MM.1S (cell line): ENCODE results near the gene OVOL3.
"Not testable (repeated sequence)": the region's sequence is repeated elsewhere in the genome, so short reads cannot be mapped to it uniquely, and the experiment has no call there.

Experiments
- DNase-seq: peaks from one replicate; pipeline ENCODE4 v3.0.0-alpha.2; 2015
- H2AFZ ChIP-seq: fragments of 300-600 bp; sonication (generic); 2 replicates; pipeline ENCODE4 v1.6.0; 2016; ENCODE audit warnings: antibody characterized with exemption, low read length
- H3F3A ChIP-seq: fragments of 300-600 bp; sonication (generic); 2 replicates; pipeline ENCODE4 v1.6.1; 2016; ENCODE audit warnings: mild to moderate bottlenecking, antibody characterized with exemption, low read length, moderate library complexity, mixed read lengths; ENCODE audit not compliant: insufficient read depth
- H3K27ac ChIP-seq: fragments of 300-600 bp; sonication (generic); 2 replicates; pipeline ENCODE4 v1.5.1; 2016; ENCODE audit warnings: mild to moderate bottlenecking, low read length
- H3K27me3 ChIP-seq: fragments of 300-600 bp; sonication (generic); replicated peaks from 2 replicates; pipeline ENCODE4 v1.6.0; 2016; ENCODE audit warnings: low read length; ENCODE audit not compliant: insufficient read depth
- H3K36me3 ChIP-seq: fragments of 300-600 bp; sonication (generic); replicated peaks from 2 replicates; pipeline ENCODE4 v1.6.1; 2016; ENCODE audit warnings: mild to moderate bottlenecking, low read length, mixed read lengths; ENCODE audit not compliant: insufficient read depth
- H3K4me1 ChIP-seq: fragments of 300-600 bp; sonication (generic); 2 replicates; pipeline ENCODE4 v1.6.1; 2016; ENCODE audit warnings: low read length, mixed read lengths
- H3K4me2 ChIP-seq: fragments of 300-600 bp; sonication (generic); 2 replicates; pipeline ENCODE4 v1.6.0; 2016; ENCODE audit warnings: low read depth, low read length
- H3K4me3 ChIP-seq: fragments of 300-600 bp; sonication (generic); 2 replicates; pipeline ENCODE4 v1.5.1; 2016; ENCODE audit warnings: low read length, mixed read lengths
- H3K79me2 ChIP-seq: fragments of 300-600 bp; sonication (generic); 2 replicates; pipeline ENCODE4 v1.6.1; 2016; ENCODE audit warnings: mixed run types, low read length, mixed read lengths
- H3K9ac ChIP-seq: fragments of 300-600 bp; sonication (generic); 2 replicates; pipeline ENCODE4 v1.6.1; 2016; ENCODE audit warnings: low read length, mixed read lengths
- H3K9me2 ChIP-seq: fragments of 300-600 bp; sonication (generic); replicated peaks from 2 replicates; pipeline ENCODE4 v1.6.1; 2016; ENCODE audit warnings: mild to moderate bottlenecking, low read length, mixed read lengths; ENCODE audit not compliant: insufficient read depth
- H3K9me3 ChIP-seq: fragments of 300-600 bp; sonication (generic); replicated peaks from 2 replicates; pipeline ENCODE4 v1.6.1; 2016; ENCODE audit warnings: mild to moderate bottlenecking, low read length, mixed read lengths; ENCODE audit not compliant: insufficient read depth
- H4K20me1 ChIP-seq: fragments of 300-600 bp; sonication (generic); 2 replicates; pipeline ENCODE4 v1.6.1; 2016; ENCODE audit warnings: mild to moderate bottlenecking, low read length, moderate library complexity, mixed read lengths; ENCODE audit not compliant: insufficient read depth
- EZH2 ChIP-seq: fragments of 300-600 bp; sonication (generic); optimal IDR thresholded peaks from 2 replicates; pipeline ENCODE3; 2017; ENCODE audit warnings: low read depth, mild to moderate bottlenecking, antibody characterized with exemption, low read length, mixed read lengths
- EZH2phosphoT487 ChIP-seq: fragments of 300-600 bp; sonication (generic); IDR thresholded peaks from 2 replicates; pipeline ENCODE4 v1.6.1; 2018; ENCODE audit warnings: antibody characterized with exemption, low read length
- TF ChIP-seq, protein P1 (sequence below): fragments of 300-600 bp; sonication (generic); IDR thresholded peaks from 2 replicates; pipeline ENCODE4 v1.5.1; 2016; ENCODE audit warnings: antibody characterized with exemption, low read length, mixed read lengths

The OVOL3 gene

GRCh38 chr19:36067681-36068080 is 43.3 kb upstream of the OVOL3 start:
- Histone ChIP-seq H3K4me1 (no peaks in the 10 kb centered on the region), H3K4me2 (no peak overlapping the region), H3K4me3 (no peak overlapping the region), H4K20me1 (no peaks in the 10 kb centered on the region), H2AFZ (no peak overlapping the region), H3K9me2 (no peaks in the 10 kb centered on the region), H3K36me3 (0 out of 2 replicates have a peak, but pooled peaks cover 2% of the 10 kb centered on the region), H3F3A (no peaks in the 10 kb centered on the region), H3K9me3 (no peaks in the 10 kb centered on the region), H3K9ac (no peak overlapping the region), H3K27me3 (no peaks in the 10 kb centered on the region), H3K27ac (no peak overlapping the region), H3K79me2 (peaks cover 4% of the 10 kb centered on the region; the same call in 1 of the 2 replicates)
- TF ChIP-seq, protein P1, sequence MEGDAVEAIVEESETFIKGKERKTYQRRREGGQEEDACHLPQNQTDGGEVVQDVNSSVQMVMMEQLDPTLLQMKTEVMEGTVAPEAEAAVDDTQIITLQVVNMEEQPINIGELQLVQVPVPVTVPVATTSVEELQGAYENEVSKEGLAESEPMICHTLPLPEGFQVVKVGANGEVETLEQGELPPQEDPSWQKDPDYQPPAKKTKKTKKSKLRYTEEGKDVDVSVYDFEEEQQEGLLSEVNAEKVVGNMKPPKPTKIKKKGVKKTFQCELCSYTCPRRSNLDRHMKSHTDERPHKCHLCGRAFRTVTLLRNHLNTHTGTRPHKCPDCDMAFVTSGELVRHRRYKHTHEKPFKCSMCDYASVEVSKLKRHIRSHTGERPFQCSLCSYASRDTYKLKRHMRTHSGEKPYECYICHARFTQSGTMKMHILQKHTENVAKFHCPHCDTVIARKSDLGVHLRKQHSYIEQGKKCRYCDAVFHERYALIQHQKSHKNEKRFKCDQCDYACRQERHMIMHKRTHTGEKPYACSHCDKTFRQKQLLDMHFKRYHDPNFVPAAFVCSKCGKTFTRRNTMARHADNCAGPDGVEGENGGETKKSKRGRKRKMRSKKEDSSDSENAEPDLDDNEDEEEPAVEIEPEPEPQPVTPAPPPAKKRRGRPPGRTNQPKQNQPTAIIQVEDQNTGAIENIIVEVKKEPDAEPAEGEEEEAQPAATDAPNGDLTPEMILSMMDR: no peak
- no peak for TF ChIP-seq EZH2phosphoT487
- no peak for DNase-seq

DNA sequence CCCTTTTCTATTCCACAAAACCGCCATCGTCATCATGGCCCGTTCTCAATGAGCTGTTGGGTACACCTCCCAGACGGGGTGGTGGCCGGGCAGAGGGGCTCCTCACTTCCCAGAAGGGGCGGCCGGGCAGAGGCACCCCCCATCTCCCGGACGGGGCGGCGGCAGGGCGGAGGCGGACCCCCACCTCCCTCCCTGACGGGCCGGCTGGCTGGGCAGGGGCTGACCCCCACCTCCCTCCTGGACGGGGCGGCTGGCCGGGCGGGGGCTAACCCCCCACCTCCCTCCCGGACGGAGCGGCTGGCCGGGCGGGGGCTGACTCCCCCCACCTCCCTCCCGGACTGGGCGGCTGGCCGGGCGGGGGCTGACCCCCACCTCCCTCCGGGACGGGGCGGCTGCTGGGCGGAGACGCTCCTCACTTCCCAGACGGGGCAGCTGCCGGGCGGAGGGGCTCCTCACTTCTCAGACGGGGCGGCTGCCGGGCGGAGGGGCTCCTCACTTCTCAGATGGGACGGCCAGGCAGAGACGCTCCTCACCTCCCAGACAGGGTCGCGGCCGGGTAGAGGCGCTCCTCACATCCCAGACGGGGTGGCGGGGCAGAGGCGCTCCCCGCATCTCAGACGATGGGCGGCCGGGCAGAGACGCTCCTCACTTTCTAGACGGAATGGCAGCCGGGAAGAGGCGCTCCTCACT is 42.0 kb upstream of the OVOL3 start:
- H3K9me3 ChIP-seq, DNase-seq, H3K27ac ChIP-seq, H3K9ac ChIP-seq, H3K4me3 ChIP-seq, H3K4me1 ChIP-seq, H3K27me3 ChIP-seq, H3K4me2 ChIP-seq, H3K36me3 ChIP-seq, H3K9me2 ChIP-seq, H3K79me2 ChIP-seq, H2AFZ ChIP-seq, H4K20me1 ChIP-seq, H3F3A ChIP-seq: not testable (repeated sequence)

GRCh38 chr19:36072081-36072480 is 38.9 kb upstream of the OVOL3 start:
- H3K27me3 ChIP-seq: no peaks in the 10 kb centered on the region
- H3K4me3 ChIP-seq: no peak overlapping the region
- H3F3A ChIP-seq: no peaks in the 10 kb centered on the region
- no peaks in the 10 kb centered on the region for H3K9me2 ChIP-seq
- TF ChIP-seq EZH2 (no peak), EZH2phosphoT487 (no peak)
- TF ChIP-seq, protein P1: no peak
- H3K9me3 ChIP-seq: no peaks in the 10 kb centered on the region
- no peak overlapping the region for H3K4me2 ChIP-seq
- H4K20me1 ChIP-seq: no peaks in the 10 kb centered on the region
- no peaks in the 10 kb centered on the region for H3K79me2 ChIP-seq
- no peak overlapping the region for H2AFZ ChIP-seq
- H3K4me1 ChIP-seq: no peaks in the 10 kb centered on the region
- no peak overlapping the region for H3K9ac ChIP-seq
- no peaks in the 10 kb centered on the region for H3K36me3 ChIP-seq
- DNase-seq: no peak
- no peak overlapping the region for H3K27ac ChIP-seq

- Histone ChIP-seq H2AFZ (no peak overlapping the region), H3K4me2 (no peak overlapping the region), H4K20me1 (no peaks in the 10 kb centered on the region), H3K4me1 (no peaks in the 10 kb centered on the region), H3F3A (no peaks in the 10 kb centered on the region), H3K27me3 (no peaks in the 10 kb centered on the region), H3K9ac (no peak overlapping the region), H3K79me2 (no peaks in the 10 kb centered on the region), H3K9me3 (no peaks in the 10 kb centered on the region), H3K9me2 (no peaks in the 10 kb centered on the region), H3K4me3 (no peak overlapping the region), H3K27ac (no peak overlapping the region), H3K36me3 (no peaks in the 10 kb centered on the region)
- DNase-seq: no peak
- TF ChIP-seq, protein P1: no peak
- no peak for TF ChIP-seq EZH2phosphoT487
- no peak for TF ChIP-seq EZH2
Observed at GRCh38 chr19:36073121-36073876, 37.6 kb upstream of the OVOL3 start.
